Ovary (tissue), 3 donors: ENCODE data around the gene AP1S2.

ENCODE experiments used
- POLR2A ChIP-seq: fragments of 450-650 bp; IDR thresholded peaks from one replicate; pipeline ENCODE4 v1.6.1; 2017; ENCODE audit warnings: antibody characterized with exemption, mild to moderate bottlenecking, moderate library complexity
- TF ChIP-seq, protein P1 (sequence below), 3 donors: fragments of 450-650 bp in 2 of 3; fragments of 200-600 bp in 1 of 3; IDR thresholded peaks; one replicate each; pipeline versions ENCODE4 v1.5.1 to v1.8.0; 2016 to 2022; ENCODE audit warnings: antibody characterized with exemption in 3 of 3, mild to moderate bottlenecking in 1 of 3
- donor health status: DM: no; HTN: no; CAD: no.

DNA sequence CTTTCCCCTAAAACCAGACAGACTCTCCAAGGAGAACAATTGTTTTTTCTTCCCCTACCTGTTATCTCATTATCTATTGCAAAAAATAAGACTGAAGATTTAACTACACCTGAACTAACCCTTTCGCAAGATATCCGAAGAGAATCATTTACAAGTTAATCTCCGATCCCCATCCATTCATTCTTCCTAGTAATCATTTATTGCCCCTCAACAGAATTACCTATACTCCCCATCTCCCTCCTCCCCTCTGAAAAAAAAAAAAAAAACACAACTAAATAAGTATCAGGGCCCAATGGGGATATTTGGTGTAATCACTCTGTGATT, 28.9 kb upstream of the AP1S2 start:
- TF ChIP-seq, protein P1, sequence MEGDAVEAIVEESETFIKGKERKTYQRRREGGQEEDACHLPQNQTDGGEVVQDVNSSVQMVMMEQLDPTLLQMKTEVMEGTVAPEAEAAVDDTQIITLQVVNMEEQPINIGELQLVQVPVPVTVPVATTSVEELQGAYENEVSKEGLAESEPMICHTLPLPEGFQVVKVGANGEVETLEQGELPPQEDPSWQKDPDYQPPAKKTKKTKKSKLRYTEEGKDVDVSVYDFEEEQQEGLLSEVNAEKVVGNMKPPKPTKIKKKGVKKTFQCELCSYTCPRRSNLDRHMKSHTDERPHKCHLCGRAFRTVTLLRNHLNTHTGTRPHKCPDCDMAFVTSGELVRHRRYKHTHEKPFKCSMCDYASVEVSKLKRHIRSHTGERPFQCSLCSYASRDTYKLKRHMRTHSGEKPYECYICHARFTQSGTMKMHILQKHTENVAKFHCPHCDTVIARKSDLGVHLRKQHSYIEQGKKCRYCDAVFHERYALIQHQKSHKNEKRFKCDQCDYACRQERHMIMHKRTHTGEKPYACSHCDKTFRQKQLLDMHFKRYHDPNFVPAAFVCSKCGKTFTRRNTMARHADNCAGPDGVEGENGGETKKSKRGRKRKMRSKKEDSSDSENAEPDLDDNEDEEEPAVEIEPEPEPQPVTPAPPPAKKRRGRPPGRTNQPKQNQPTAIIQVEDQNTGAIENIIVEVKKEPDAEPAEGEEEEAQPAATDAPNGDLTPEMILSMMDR (IDR thresholded peaks at IDR 0.05) = no peak
- no peak for TF ChIP-seq POLR2A
